K562 (cell line): Measurements from ENCODE around the gene GIGYF1. TPM values are rescaled to one million over a fixed set of nuclear protein-coding genes. Genes with fewer than 3 reads are reported as not detected.

Experiments used
- ARID1B ChIP-seq: fragments of 450-650 bp; IDR thresholded peaks from 2 replicates; pipeline ENCODE4 v1.6.1; 2016; ENCODE audit warnings: antibody characterized with exemption, mild to moderate bottlenecking, inconsistent platforms
- E2F1 ChIP-seq: sonication (generic); formaldehyde crosslinking; IDR thresholded peaks from 2 replicates; pipeline ENCODE4 v1.8.1; 2023; ENCODE audit warnings: mild to moderate bottlenecking, missing genetic modification reagents, moderate library complexity
- E2F3 ChIP-seq: fragments of 250-450 bp; sonication (Bioruptor Pico); IDR thresholded peaks from 2 replicates; pipeline ENCODE4 v1.4.0; 2020; ENCODE audit warnings: mild to moderate bottlenecking
- ELK1 ChIP-seq: sonication (generic); formaldehyde crosslinking; IDR thresholded peaks from 2 replicates; pipeline ENCODE4 v1.8.1; 2022; ENCODE audit warnings: missing genetic modification reagents
- ETV5 ChIP-seq: sonication (generic); formaldehyde crosslinking; IDR thresholded peaks from 2 replicates; pipeline ENCODE4 v1.4.0; 2020; ENCODE audit warnings: low read depth, mild to moderate bottlenecking, missing genetic modification reagents
- HNRNPLL ChIP-seq: fragments of 200-400 bp; formaldehyde crosslinking; IDR thresholded peaks from 2 replicates; pipeline ENCODE4 v1.6.1; 2017; ENCODE audit warnings: low read length, low read depth, mild to moderate bottlenecking; ENCODE audit not compliant: poor library complexity, severe bottlenecking
- IRF9 ChIP-seq: fragments of 450-650 bp; IDR thresholded peaks from 2 replicates; pipeline ENCODE4 v1.6.1; 2016; ENCODE audit warnings: missing biosample characterization, missing genetic modification characterization
- LARP7 ChIP-seq: fragments of 450-650 bp; IDR thresholded peaks from 2 replicates; pipeline ENCODE4 v1.6.1; 2016
- NRF1 ChIP-seq, 2 experiments: fragments of 450-650 bp; IDR thresholded peaks in 1 of 2; conservative IDR thresholded peaks in 1 of 2; 2 replicates each; pipeline ENCODE4 v1.6.1; 2014; ENCODE audit warnings: mild to moderate bottlenecking in 2 of 2
- OTX1 ChIP-seq: fragments of 450-650 bp; formaldehyde crosslinking; IDR thresholded peaks from 2 replicates; pipeline ENCODE4 v1.4.0; 2022; ENCODE audit warnings: mild to moderate bottlenecking
- SIN3B ChIP-seq: fragments of 450-650 bp; IDR thresholded peaks from 2 replicates; pipeline ENCODE4 v1.6.1; 2017; ENCODE audit warnings: low read depth, mild to moderate bottlenecking, moderate library complexity
- TARDBP ChIP-seq: fragments of 450-650 bp; IDR thresholded peaks from 2 replicates; pipeline ENCODE4 v1.6.1; 2016
- TCF7L2 ChIP-seq: fragments of 150-350 bp; IDR thresholded peaks from 2 replicates; pipeline ENCODE4 v1.6.1; 2016; ENCODE audit warnings: low read depth, mild to moderate bottlenecking, low read length, moderate library complexity
- UBTF ChIP-seq, 2 experiments: IDR thresholded peaks; 2 replicates each; pipeline ENCODE4 v1.6.1; 2012; ENCODE audit warnings: improper control_type of control experiment in 2 of 2, low read depth in 2 of 2, low read length in 2 of 2, borderline replicate concordance in 1 of 2
- ZBTB12 ChIP-seq: fragments of 250-450 bp; sonication (Bioruptor Pico); IDR thresholded peaks from 2 replicates; pipeline ENCODE4 v1.4.0; 2020
- ZBTB33 ChIP-seq: sonication (generic); formaldehyde crosslinking; IDR thresholded peaks from 2 replicates; pipeline ENCODE4 v1.8.1; 2023; ENCODE audit warnings: mild to moderate bottlenecking, missing genetic modification reagents
- ZNF586 ChIP-seq: fragments of 450-650 bp; formaldehyde crosslinking; conservative IDR thresholded peaks from 2 replicates; pipeline ENCODE4 v1.4.0; 2020; ENCODE audit warnings: mild to moderate bottlenecking, moderate library complexity
- polyA plus RNA-seq, 8 experiments: library from polyadenylated mRNA; depleted of rRNA in 4 of 8; stranded (reverse) in 5 of 8; unstranded in 3 of 8; fragments of >200 nt; fragmentation: Nextera tagmentation in 2 of 8; fragmentation: Illumina TruSeq in 1 of 8; extraction: Ambion mirVana in 2 of 8; extraction: Trizol in 1 of 8; gene quantifications; 2 replicates each; pipeline versions ENCODE4 v1.2.1 to v1.2.3, GENCODE V29; 2011 to 2014; ENCODE audit warnings: inconsistent platforms in 1 of 8, missing spikeins in 1 of 8
- total RNA-seq, 7 experiments: library from RNA; depleted of rRNA in 6 of 7; stranded (reverse); fragments of >200 nt in 6 of 7; fragmentation: Illumina TruSeq in 2 of 7; extraction: Trizol in 2 of 7; gene quantifications; 2 replicates each; pipeline versions ENCODE4 v1.2.1 to v1.2.3, GENCODE V29; 2011 to 2021; ENCODE audit warnings: low replicate concordance in 1 of 7

Gene GIGYF1
- total and polyA plus RNA-seq, 9 of the 15 experiments (the other 6 are each of a cell fraction or from before 2014, with no cell fraction given), result 0.56 to 76.2 (median 16.8) TPM

GRCh38 chr7:100673302-100673941 is 20.6 kb downstream of the GIGYF1 start, which contains the start of gene GNB2 (continued):
- peak; percentile 83 for TF ChIP-seq E2F1 (CRISPR knock-in tag)
- no peak for TF ChIP-seq ZNF586 (CRISPR knock-in tag)
- TF ChIP-seq ETV5, result peak; percentile 35; the same call in 1 of the 2 replicates
- TF ChIP-seq SIN3B, result peak; percentile 81
- peak; percentile 93 for TF ChIP-seq ZBTB33
- no peak for TF ChIP-seq ELK1 (CRISPR knock-in tag)
- TF ChIP-seq NRF1 (conservative IDR thresholded peaks at IDR 0.05 in 1 of 2, IDR thresholded peaks at IDR 0.05 in 1 of 2), result peak; percentile 44 to 71; a peak in 3 of 4 replicates
- TF ChIP-seq IRF9 (tag), result no peak
- TF ChIP-seq TCF7L2, result peak; percentile 97
- TF ChIP-seq TARDBP, result peak; percentile 59; the same call in 1 of the 2 replicates
- peak; percentile 68; the same call in 1 of the 2 replicates for TF ChIP-seq OTX1 (CRISPR knock-in tag)
- TF ChIP-seq ZBTB12, result peak; percentile 60; the same call in 1 of the 2 replicates
- TF ChIP-seq LARP7, result peak; percentile 49; the same call in 1 of the 2 replicates
- TF ChIP-seq E2F3 (CRISPR knock-in tag), result peak; percentile 74; the same call in 1 of the 2 replicates
- TF ChIP-seq UBTF (IDR thresholded peaks at IDR 0.05; ENCODE audit: borderline replicate concordance in 1 of 2, low read depth in 2 of 2, low read length in 2 of 2), result peak; percentile 35 to 55; a peak in 1 of 4 replicates
- peak; percentile 75 for TF ChIP-seq HNRNPLL
- peak; percentile 63; the same call in 1 of the 2 replicates for TF ChIP-seq ARID1B
